Ramos (cell line): ENCODE results near the gene WASF3.

Experiments used
- in situ Hi-C: fragments of 300-500 bp; cut with MboI; formaldehyde crosslinking; loops from one replicate; pipeline ENCODE4 v1.14.3; 2022; ENCODE audit warnings: low sequenced_read_pairs; ENCODE audit not compliant: unreplicated experiment

The WASF3 gene

GRCh38 chr13:26698392-26699196 lies 141.1 kb downstream of the WASF3 start:
- in situ Hi-C loops: loop anchor here (25.0 kb wide), 1 partner anchor 511 kb away; no protein-coding TSS in a partner anchor

DNA sequence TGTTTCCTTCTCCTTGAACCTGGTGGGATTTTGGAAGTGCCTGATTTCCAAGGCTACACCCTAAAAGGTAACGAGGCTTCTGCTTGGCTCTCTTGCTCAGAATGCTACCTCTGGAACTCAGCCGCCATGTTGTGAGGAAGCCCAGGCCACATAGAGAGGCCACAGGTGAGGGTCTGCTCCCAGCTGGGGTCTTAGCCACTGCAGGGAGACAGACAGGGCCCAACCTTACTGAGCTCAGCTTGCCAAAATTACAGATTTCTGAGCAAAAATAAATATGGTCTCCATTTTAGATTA lies 141.7 kb downstream of the WASF3 start:
- in situ Hi-C loops: loop anchor here (25.0 kb wide), 1 partner anchor 512 kb away; no protein-coding TSS in a partner anchor

DNA sequence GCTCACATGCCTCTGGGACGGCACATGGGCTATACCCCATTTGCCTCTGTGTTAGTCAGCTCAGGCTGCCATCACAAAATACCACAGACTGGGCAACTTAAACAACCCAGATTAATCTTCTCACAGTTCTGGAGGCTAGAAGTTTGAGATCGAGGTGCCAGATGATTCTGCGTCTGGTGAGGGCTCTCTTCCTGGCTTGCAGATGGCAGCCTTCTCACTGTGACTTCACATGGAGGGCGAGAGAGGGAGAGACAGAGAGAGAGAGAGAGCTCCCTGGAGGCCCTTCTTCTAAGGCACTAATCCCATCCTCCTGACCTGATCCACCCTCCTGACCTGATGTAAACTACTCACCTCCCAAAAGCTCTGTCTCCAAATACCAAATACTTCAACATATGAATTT lies 148.1 kb downstream of the WASF3 start:
- in situ Hi-C loops: loop anchor here (25.0 kb wide), 1 partner anchor 157 kb away; no protein-coding TSS in a partner anchor

DNA sequence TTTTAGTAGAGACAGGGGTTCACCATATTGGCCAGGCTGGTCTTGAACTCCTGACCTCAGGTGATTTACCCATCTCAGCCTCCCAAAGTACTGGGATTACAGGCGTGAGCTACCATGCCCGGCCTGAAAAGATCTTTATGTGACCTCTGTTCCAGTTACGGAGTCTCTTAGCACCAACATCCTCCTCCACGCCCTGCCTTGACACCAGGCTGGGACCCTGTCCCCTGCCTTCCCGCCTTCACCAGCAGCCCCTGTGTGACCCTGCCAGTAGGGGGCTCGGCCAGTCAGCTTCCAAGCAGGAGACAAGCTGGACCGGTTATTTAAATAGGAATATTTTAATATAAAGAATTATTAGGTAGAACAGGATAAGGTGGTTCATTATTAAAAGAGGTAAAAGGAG lies 148.9 kb downstream of the WASF3 start:
- in situ Hi-C loops: loop anchor here (25.0 kb wide), 1 partner anchor 156 kb away; no protein-coding TSS in a partner anchor

DNA sequence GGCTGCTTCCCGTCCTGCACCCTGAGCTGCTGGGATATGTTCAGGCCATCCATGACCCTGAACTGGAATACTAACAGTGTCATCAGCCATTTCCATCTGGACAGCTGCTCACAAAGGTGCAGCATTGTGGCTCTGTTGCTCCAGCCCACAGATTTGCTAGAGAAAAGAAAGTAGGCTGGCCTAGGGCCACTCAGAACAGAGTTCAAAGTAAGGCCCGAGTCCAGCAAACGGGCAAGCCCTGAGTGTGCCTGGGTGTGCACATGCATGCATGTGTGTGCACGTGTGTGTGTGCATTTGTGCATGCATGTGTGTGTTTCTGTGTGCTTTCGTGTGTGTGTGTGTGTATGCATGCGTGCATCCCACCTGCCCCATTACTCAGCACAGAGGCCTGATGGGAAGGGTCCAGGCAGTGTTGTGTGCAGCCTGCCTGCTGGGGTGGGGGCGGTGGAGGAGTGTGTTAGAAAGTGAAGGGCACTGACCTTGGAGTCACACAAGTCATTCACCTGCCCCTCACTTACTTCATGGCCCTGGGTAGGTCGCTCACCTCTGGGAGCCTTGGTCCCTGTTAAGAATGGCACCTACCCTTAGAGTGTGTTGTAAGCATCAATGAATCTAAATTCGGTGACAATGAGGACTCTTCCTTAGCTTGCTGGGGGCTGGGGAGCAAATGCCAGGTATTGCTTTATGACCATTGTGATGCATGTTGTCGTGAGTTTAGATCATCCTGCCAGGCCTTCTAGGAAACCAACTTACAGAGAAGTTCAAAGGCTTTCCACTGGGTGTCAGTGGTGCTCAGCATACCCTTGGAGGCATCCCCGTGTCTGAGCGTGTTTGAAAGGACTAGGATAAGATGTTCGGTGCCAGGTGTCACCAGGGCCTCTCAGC lies 149.9 kb downstream of the WASF3 start:
- in situ Hi-C loops: loop anchor here (25.0 kb wide), 1 partner anchor 155 kb away; no protein-coding TSS in a partner anchor

GRCh38 chr13:26708007-26708297 lies 150.5 kb downstream of the WASF3 start:
- in situ Hi-C loops: loop anchor here (25.0 kb wide), 1 partner anchor 154 kb away; no protein-coding TSS in a partner anchor

- in situ Hi-C loops: loop anchor here (25.0 kb wide), 1 partner anchor 153 kb away; no protein-coding TSS in a partner anchor
Measured at GRCh38 chr13:26709461-26709860, 152.0 kb downstream of the WASF3 start.

GRCh38 chr13:26710166-26710565 lies 152.7 kb downstream of the WASF3 start:
- in situ Hi-C loops: loop anchor here (25.0 kb wide), 1 partner anchor 152 kb away; no protein-coding TSS in a partner anchor

- in situ Hi-C loops: loop anchor here (25.0 kb wide), 1 partner anchor 151 kb away; no protein-coding TSS in a partner anchor
Measured at GRCh38 chr13:26711211-26711610, 153.7 kb downstream of the WASF3 start.

- in situ Hi-C loops: loop anchor here (25.0 kb wide), 1 partner anchor 149 kb away; no protein-coding TSS in a partner anchor
Measured at GRCh38 chr13:26713341-26713740, 155.9 kb downstream of the WASF3 start.

- in situ Hi-C loops: loop anchor here (25.0 kb wide), 1 partner anchor 145 kb away; no protein-coding TSS in a partner anchor
Measured at GRCh38 chr13:26716984-26717383, 159.5 kb downstream of the WASF3 start.

- in situ Hi-C loops: loop anchor here (25.0 kb wide), 1 partner anchor 144 kb away; no protein-coding TSS in a partner anchor
Measured at GRCh38 chr13:26718146-26718545, 160.7 kb downstream of the WASF3 start.

GRCh38 chr13:26718872-26719271 lies 161.4 kb downstream of the WASF3 start:
- in situ Hi-C loops: loop anchor here (25.0 kb wide), 1 partner anchor 143 kb away; no protein-coding TSS in a partner anchor

DNA sequence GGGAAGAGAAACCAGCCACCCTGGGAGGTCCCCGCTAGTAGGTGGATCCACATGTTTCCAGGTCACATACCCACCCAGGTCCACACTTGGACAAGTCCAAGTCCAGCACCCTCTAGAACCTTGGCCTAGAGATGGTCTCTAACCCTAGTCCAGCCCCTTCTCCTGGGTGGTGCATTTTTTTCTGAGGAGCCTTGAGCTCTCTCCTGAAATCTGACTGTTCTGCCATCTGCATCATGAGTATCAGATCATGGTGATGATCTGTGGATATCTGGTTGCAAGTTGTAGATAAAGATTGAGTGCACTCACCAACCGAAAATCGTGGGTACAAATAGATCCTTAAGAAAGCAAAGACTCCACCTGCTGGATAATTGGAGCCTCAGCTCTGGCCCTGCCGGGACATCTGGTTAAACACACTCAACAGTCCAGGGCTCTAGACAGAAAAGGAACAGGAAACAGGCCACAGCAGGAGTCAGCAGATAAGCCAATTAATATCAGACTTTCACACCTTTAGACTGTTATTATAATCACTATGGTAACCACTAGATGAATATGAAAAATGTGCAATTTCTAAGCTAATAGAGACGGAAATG lies 162.0 kb downstream of the WASF3 start:
- in situ Hi-C loops: loop anchor here (25.0 kb wide), 1 partner anchor 143 kb away; no protein-coding TSS in a partner anchor

DNA sequence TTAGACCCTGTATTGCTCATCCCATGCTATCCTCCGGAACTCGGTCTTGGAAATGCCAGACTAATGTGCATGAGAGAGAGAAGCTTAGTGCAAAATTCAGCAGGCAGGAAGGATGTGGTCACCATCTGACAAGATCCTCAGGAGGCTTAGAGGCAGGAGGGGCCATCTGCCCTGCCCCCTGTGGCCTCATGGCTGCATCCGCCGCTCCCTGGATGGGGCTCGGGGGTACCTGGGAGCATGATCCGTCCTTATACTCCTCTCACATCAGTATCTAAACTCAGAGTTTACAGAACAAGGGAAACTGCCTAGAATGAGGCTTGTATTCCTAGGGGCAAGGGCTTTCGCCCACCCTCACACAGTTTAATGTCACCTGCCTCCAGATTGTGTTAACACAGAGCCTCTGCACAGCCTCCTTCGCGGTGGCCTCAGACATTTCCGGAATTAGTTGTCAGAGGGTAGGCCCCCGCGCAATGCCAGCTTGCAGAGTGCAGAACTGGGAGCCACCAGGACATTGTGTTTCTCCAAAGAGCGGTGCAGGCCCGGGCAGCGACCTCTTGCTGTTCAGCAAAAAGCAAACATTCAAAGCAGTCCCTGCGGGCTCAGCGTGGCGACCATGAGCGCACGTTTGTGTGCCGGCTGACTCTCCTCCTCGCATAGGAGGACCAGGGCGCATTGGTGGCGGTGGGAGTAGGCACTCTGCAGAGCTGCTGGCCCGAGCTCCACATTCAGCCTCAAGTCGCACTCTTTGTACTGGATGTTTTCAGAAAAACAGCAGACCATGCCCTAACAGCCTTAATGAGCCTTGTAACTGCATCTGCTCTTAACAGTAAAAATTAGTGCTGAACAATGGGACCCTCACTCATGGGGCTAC lies 164.0 kb downstream of the WASF3 start:
- in situ Hi-C loops: loop anchor here (25.0 kb wide), 1 partner anchor 141 kb away; no protein-coding TSS in a partner anchor

- in situ Hi-C loops: loop anchor here (25.0 kb wide), 1 partner anchor 140 kb away; no protein-coding TSS in a partner anchor
Measured at GRCh38 chr13:26722321-26722720, 164.8 kb downstream of the WASF3 start.

DNA sequence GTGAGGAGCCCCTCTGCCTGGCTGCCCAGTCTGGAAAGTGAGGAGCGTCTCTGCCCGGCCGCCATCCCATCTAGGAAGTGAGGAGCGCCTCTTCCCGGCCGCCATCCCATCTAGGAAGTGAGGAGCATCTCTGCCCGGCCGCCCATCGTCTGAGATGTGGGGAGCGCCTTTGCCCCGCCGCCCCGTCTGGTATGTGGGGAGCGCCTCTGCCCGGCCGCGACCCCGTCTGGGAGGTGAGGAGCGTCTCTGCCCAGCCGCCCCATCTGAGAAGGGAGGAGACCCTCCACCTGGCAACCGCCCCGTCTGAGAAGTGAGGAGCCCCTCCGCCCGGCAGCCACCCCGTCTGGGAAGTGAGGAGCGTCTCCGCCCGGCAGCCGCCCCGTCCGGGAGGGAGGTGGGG lies 166.1 kb downstream of the WASF3 start:
- in situ Hi-C loops: loop anchor here (25.0 kb wide), 1 partner anchor 139 kb away; no protein-coding TSS in a partner anchor

DNA sequence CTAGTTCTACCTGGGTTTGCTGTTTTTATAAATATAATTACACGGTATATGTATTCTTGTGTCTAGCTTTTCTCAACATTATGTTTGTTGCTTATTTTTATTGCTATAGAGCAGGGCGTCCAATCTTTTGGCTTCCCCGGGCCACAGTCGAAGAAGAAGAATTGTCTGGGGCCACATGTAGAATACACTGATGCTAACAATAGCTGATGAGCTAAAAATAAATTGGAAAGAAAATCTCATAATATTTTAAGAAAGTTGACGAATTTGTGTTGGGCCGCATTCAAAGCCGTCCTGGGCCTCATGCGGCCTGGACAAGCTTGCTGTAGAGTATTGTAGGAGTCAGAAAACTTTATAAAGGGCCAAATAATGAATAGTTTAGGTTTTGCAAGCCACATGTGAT lies 169.2 kb downstream of the WASF3 start:
- in situ Hi-C loops: no loop called here

- in situ Hi-C loops: no loop called here
Measured at GRCh38 chr13:26727122-26727521, 169.6 kb downstream of the WASF3 start.
